Measurements from ENCODE around the gene CRYBA4. TPM values are rescaled to one million over a fixed set of nuclear protein-coding genes. Genes with fewer than 3 reads are reported as not detected.

CRYBA4 gene
- total RNA-seq, 1 experiment from 2014 or later = not detected

DNA sequence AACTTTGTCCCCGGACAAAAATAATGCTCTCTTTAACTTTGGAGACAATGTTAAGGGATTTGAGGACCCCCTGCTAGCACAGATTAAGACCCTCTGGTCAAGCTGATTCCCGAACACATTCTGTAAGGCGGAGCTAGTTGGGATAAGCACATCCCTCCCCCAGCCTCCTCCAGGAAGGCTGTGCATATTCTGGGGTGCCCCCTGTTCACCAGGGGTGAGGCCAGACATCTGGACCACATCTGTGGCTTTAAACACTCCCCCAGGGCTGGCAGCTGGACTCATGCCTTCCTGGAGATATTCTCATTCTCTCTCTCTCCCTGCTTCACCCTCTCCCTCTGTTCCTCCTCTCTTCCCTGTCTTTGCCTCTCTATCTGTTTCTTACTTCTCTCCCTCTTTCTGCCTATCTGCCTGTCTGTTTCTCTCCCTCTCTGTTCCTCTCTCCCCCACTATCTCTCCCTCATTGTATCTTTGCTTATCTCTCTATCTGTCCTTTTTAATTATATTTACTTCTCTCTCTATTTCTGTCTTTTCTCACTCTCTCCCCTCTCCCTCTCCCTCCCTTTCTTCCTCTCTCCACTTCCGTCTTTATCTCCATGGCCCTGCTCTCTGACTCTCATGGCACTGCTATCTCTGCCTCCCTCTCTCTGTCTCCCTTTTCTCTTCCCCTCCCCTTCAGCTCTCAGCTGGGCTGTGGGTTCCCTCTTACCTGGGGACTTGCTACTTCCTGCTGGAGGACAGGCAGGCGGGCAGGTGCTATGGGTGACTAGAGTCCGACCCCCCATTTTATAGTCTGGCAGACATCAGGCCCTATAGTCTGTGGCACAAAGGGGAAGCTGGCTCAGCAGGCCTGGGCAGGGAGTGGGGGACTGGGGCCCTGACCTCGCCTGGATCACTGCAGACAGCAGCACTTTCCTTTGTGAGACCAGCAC lies 4.2 kb upstream of the CRYBA4 start, which contains the start of gene CRYBB1:
CRYBB1 (minus strand) TSS at position 757 of the 929 bp plus-strand sequence. CDS start 1,708 bp downstream, outside the sequence.
- DNase-seq (ENCODE audit: low spot score) = no peak
- in situ Hi-C loops (cut with HindIII; ENCODE audit: low sequenced_read_pairs) = no loop called here

DNA sequence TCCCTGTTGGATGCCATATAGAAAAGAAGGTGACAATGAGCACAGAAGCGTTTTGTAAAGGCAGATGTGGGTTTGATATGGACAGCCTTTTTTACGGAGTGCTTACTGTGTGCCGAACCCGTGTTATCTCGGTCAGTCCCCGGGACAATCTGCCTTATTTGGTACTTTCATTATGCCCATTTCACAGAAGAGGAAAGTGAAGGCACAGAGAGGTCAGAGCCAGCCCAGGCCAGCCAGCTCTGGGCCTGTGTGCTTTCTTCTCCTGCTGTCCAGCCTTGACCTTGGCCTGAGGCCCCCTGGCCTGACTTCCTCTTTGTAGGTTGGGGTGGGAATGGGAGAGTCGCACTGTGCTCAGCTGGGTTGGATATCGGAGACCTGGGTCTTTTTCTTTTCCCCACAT lies 3.3 kb upstream of the CRYBA4 start:
- DNase-seq (ENCODE audit: low spot score) = no peak
- in situ Hi-C loops (cut with HindIII; ENCODE audit: low sequenced_read_pairs) = no loop called here

DNA sequence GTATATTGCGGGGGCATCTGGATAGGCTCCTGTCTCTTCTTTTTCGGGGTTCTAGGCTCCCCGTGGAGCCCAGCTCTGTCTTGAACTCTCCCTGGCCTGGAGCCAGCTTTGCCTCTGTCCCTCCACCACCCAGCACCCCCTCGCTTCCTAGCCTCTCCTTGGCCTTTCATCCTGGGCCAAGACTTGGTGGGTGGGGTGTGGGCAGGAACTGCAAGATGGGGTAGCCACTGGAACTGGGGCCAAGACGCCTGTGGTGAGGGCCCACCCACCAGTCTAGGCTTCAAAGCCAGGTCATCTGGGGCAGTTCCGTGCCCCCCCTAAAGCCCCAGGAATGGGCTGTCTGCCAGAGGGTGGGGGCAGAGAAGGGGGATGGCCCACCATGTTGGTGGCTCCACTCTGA lies 2.3 kb upstream of the CRYBA4 start:
- in situ Hi-C loops (cut with HindIII; ENCODE audit: low sequenced_read_pairs) = no loop called here
- no peak for DNase-seq (ENCODE audit: low spot score)

DNA sequence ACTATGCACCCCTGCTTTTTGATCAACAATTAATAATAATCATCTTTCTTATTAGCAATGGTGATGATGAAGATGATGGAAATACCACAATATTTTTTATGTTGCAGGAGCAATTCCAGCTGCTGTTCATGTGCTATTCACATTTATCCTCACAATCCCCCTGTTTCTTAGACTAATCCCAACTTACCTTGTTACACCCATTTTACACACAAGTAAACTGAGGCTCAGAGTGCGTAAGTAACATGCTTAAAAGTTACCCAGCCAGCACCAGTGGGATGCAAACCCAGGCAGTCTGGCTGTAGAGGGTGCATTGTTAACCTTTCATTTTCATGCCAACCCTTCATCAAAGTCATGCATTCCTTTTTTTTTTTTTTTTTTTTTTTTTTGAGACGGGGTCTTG lies 1.6 kb upstream of the CRYBA4 start:
- in situ Hi-C loops (cut with HindIII; ENCODE audit: low sequenced_read_pairs) = no loop called here
- DNase-seq (ENCODE audit: low spot score) = no peak

GRCh38 chr22:26623984-26624383 lies 2.2 kb downstream of the CRYBA4 start:
- no peak for DNase-seq (ENCODE audit: low spot score)
- in situ Hi-C loops (cut with HindIII; ENCODE audit: low sequenced_read_pairs) = no loop called here

GRCh38 chr22:26624803-26625202 lies 3.0 kb downstream of the CRYBA4 start:
- in situ Hi-C loops (cut with HindIII; ENCODE audit: low sequenced_read_pairs) = no loop called here
- no peak for DNase-seq (ENCODE audit: low spot score)

DNA sequence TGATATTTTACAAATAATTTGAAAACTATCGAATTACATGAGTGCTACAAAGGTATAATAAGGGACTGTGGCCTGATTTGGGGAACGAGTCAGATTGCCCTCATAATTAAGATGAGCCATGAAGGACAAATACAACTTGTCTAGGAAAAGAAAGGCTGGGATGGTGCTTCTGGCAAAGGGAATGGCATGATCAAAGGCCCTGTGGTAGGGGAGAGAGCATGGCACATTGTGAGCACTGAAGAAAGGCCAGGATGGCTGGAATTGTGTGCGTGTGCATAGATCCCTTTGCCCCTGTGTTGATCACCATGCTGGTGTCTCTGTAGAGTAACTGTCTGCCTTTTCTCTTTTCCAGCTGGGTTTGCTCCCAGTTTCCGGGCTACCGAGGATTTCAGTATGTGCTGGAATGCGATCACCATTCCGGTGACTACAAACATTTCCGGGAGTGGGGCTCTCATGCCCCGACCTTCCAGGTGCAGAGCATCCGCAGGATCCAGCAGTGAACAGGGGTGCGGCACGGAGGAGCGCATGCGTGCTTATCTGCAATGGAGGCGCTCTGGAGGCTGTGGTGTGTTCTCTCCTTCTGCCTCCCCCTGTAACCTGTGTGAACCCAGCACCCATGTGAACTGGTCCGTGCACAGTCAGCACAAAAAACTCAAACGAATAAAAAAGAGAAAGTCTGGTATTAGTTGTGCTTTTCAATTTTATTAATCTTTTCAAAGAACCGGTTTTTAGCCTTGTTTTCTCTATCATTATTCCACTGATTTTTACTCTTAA lies 8.4 kb downstream of the CRYBA4 start:
- in situ Hi-C loops (cut with HindIII; ENCODE audit: low sequenced_read_pairs) = no loop called here
- no peak for DNase-seq (ENCODE audit: low spot score)

GRCh38 chr22:26631282-26631681 lies 9.5 kb downstream of the CRYBA4 start:
- in situ Hi-C loops (cut with HindIII; ENCODE audit: low sequenced_read_pairs) = no loop called here
- no peak for DNase-seq (ENCODE audit: low spot score)

DNA sequence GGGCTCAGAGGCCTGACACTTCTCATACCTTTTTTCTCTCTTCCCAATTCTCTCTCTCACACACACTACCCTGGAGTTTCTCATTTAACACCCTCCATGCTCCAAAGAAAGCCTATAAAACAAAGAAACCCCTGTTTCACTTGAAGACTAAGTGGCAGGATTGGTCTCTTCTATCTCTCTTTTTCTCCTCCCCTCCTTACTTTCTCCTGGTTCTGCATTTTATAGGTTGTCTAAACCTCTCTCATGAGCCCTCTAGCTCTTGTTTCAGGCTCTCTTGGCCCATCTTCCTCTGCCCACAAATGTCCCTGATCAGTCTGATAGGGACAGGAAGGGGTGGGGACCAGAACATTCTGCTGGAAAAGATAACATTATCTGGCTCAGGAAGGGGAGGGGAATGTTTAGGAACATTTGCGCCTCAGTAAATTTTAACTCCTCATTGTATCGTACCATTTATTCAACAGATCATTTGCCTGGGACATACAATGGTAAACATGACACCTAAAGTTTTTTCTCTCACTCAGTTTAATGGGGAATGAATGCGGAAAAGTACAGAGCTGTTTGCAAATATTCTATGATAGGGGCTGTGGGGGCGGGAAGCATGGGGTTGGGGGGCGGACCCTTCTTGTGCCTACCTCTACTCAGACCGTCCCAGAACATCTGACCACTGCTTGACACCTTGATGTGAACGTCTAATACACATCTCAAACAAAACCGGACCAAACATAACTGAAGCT lies 10.8 kb downstream of the CRYBA4 start:
- in situ Hi-C loops (cut with HindIII; ENCODE audit: low sequenced_read_pairs) = no loop called here
- no peak for DNase-seq (ENCODE audit: low spot score)

DNA sequence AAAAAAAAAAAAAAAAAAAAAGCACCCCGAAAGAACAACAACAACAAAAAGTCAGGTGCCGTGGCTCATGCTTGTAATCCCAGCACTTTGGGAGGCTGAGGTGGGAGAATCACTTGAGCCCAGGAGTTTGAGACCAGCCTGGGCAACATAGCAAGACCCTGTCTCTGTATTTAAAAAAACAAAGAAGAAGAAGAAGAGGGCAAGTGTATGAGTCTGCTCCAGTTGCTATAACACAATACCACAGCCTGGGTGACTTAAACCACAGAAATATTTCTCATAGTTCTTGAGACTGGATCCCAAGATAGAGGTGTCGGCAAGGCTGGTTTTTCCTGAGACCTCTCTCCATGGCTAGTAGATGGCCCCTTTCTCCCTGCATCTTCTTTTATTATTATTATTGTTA lies 12.4 kb downstream of the CRYBA4 start:
- DNase-seq (ENCODE audit: low spot score) = no peak
- in situ Hi-C loops (cut with HindIII; ENCODE audit: low sequenced_read_pairs) = no loop called here

DNA sequence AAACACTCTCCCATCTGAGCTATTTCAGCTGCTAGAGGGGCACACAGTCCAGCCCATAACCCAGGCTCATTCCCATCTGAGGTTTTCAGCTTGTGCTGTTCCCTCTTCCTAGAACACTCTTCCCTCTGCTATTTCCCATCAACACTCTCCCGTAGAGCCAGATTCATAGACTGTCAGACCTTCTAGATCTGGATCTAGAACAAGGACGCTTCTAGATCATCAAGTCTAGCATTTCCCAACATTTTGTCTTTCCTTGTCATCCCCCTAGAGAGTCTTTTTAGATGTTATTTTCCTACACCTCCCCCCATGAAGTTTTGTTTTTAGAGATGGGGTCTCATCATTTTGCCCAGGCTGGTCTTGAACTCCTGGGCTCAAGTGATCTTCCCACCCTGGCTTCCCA lies 13.4 kb downstream of the CRYBA4 start:
- in situ Hi-C loops (cut with HindIII; ENCODE audit: low sequenced_read_pairs) = no loop called here
- no peak for DNase-seq (ENCODE audit: low spot score)

GRCh38 chr22:26636296-26636695 lies 14.5 kb downstream of the CRYBA4 start:
- no peak for DNase-seq (ENCODE audit: low spot score)
- in situ Hi-C loops (cut with HindIII; ENCODE audit: low sequenced_read_pairs) = no loop called here

GRCh38 chr22:26642465-26643417 lies 21.0 kb downstream of the CRYBA4 start:
- no peak for DNase-seq (ENCODE audit: low spot score)
- in situ Hi-C loops (cut with HindIII; ENCODE audit: low sequenced_read_pairs) = no loop called here

DNA sequence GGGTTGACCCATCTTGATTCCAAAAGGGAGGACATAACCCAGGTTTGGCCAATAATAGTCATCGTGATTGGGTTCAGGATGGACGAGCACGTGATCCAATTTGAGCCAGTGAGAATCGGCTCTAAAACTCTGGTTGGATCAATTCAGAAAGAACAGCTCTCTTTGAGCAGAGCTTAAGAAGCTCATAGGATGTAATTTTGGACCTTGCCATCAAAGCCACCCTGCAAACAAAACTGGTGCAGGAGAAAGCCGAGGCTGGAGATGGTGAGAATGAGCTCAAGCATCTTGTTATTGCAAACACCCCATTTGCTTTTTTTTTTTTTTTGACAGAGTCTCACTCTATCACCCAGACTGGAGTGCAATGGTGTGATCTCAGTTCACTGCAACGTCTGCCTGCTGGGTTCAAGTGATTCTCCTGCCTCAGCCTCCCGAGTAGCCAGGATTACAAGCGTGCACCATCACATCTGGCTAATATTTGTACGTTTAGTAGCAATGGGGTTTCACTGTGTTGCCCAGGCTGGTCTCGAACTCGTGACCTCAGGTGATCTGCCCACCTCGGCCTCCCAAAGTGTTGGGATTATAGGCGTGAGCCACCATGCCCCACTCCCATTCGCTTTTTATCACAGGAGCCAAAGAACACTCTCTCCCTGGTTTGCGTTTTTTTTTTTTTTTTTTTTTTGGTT lies 21.8 kb downstream of the CRYBA4 start:
- DNase-seq (ENCODE audit: low spot score) = no peak
- in situ Hi-C loops (cut with HindIII; ENCODE audit: low sequenced_read_pairs) = no loop called here

GRCh38 chr22:26646158-26646557 lies 24.4 kb downstream of the CRYBA4 start:
- in situ Hi-C loops (cut with HindIII; ENCODE audit: low sequenced_read_pairs) = no loop called here
- DNase-seq (ENCODE audit: low spot score) = no peak

DNA sequence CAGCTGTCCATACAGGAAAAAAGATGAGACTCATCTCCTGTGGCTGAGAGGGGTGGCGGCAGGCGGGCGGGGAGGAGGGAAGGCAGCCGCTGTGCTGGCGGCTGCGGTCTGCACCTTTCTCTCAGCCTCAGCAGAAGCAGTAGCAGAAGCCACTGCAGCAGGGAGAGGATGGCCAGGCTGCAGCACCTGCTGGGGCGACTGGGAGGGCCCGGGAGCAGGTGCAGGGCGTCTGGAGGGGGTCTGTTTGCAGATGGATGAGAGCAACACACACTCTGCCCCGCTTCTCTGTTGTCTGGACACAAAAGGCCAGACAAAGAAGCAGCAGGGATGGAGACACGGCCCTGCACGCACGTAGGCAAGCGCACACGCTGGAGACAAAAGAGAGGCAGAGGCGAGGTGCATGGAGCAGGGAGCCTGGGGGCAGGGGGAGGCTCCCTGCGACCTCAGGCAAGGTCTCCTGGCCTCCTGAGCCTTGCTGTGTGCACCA lies 26.3 kb downstream of the CRYBA4 start:
- in situ Hi-C loops (cut with HindIII; ENCODE audit: low sequenced_read_pairs) = no loop called here
- DNase-seq (ENCODE audit: low spot score) = no peak

DNA sequence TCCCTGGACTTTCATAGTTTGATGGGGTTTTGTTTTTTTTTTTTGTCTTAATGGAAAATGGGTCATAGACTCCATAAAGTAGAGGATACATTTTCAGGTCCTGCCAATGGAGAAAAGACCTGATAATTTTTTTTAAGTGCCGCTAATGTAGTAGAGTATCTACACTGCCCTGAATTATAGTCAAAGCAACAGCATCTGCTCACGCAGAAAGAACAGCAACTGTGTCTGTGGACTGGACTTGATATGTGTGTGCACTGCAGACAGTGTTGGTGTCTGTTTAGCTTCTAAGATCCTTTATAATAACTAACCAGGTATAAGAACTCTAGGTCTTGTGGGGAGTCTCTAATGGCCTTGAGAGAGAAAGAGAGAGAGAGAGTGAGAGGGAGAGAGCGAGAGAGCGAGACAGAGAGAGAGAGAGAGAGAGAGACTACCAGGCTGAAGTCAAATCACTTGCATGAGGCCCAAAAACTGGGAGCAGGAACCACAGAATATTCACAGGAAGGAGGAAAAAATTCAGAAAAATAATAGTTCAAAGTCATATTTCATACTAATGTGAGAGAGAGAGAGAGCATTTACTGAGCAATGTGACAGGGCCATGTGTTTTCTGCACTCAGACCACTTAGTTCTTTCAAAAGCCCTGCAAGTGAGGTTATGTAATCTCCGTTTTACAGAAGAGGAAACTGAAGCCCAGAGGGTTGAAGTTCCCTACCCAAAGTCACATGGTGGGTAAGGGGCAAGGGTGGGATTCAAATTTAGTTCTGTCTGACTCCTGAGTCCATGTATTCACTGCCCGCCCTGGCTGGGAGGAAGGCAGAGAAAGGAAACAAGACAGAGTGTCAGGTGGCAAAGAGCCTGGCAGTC lies 27.0 kb downstream of the CRYBA4 start:
- no peak for DNase-seq (ENCODE audit: low spot score)

More for the DNA sequence above, 27.0 kb downstream of the CRYBA4 start:
- in situ Hi-C loops (cut with HindIII; ENCODE audit: low sequenced_read_pairs) = no loop called here
